HepG2 (cell line): ENCODE results near the gene RABGAP1. TPM values are rescaled to one million over a fixed set of nuclear protein-coding genes. Genes with fewer than 3 reads are reported as not detected.

ENCODE experiments used
- ATAC-seq: fragments of 200-7000 bp; cut with Tn5 transposase; 3 replicates; pipeline ENCODE4 v1.9.1; 2020; ENCODE audit warnings: mild to moderate bottlenecking, moderate library complexity
- BruUV-seq: library from RNA; stranded (reverse); fragments of 400-500 nt; replicated peaks from 2 replicates; lab custom pipeline; 2021; lab: Mats Ljungman, UMichigan
- CTCF ChIA-PET: fragments of 300-600 bp; formaldehyde crosslinking; extraction: SDS; loops from one replicate; lab custom pipeline; 2021; ENCODE audit warnings: low total read pairs, inconsistent platforms, low intra/inter-chr PET ratio; lab: Yijun Ruan, JAX
- POLR2A ChIA-PET: fragments of 350-600 bp; sonication (Branson Sonifier 250); formaldehyde crosslinking; loops from one replicate; lab custom pipeline; 2020; ENCODE audit warnings: antibody characterized with exemption, inconsistent platforms; lab: Yijun Ruan, JAX
- DNase-seq: peaks from one replicate; pipeline ENCODE4 v3.0.0-alpha.2; 2015; ENCODE audit warnings: low spot score
- FAIRE-seq: peaks from 3 replicates; lab custom pipeline; 2011; peaks lifted over from hg19 to GRCh38; lab: Jason Lieb, UNC
- H2AFZ ChIP-seq: one replicate; pipeline ENCODE4 v1.6.1; 2011; ENCODE audit warnings: low read length, inconsistent platforms
- H3K27ac ChIP-seq: fragments of 300-600 bp; 3 replicates; pipeline ENCODE4 v1.8.0; 2011; ENCODE audit warnings: mixed run types, mild to moderate bottlenecking, mixed read lengths, low read length, inconsistent platforms; ENCODE audit not compliant: insufficient read depth; ENCODE audit errors: extremely low read length
- H3K27me3 ChIP-seq, 2 experiments: fragments of 200-600 bp in 1 of 2; 2 replicates in 1 of 2; 3 replicates in 1 of 2; pipeline versions ENCODE4 v1.6.0 to v1.8.0; 2011; ENCODE audit warnings: low read length in 2 of 2, mild to moderate bottlenecking in 2 of 2, moderate library complexity in 2 of 2, inconsistent platforms in 1 of 2; ENCODE audit not compliant: insufficient read depth in 2 of 2, control insufficient read depth in 1 of 2
- H3K36me3 ChIP-seq, 2 experiments: fragments of 200-600 bp in 1 of 2; replicated peaks in 1 of 2; 2 replicates in 1 of 2; 3 replicates in 1 of 2; pipeline versions ENCODE4 v1.5.1 to v1.8.0; 2011; ENCODE audit warnings: low read length in 2 of 2, inconsistent platforms in 1 of 2; ENCODE audit not compliant: insufficient read depth in 2 of 2, control insufficient read depth in 1 of 2
- H3K4me1 ChIP-seq: 2 replicates; pipeline ENCODE4 v1.5.1; 2012; ENCODE audit warnings: low read length, inconsistent platforms; ENCODE audit not compliant: insufficient read depth
- H3K4me2 ChIP-seq: 2 replicates; pipeline ENCODE4 v1.6.0; 2011; ENCODE audit warnings: low read depth, low read length, inconsistent platforms
- H3K4me3 ChIP-seq, 3 experiments: fragments of 200-600 bp in 1 of 3; sonication (generic), shearing (Covaris generic) in 1 of 3; replicated peaks in 1 of 3; 2 replicates each; pipeline ENCODE4 v1.5.1; 2011 to 2016; ENCODE audit warnings: low read length in 3 of 3, inconsistent platforms in 2 of 3, low read depth in 2 of 3, mild to moderate bottlenecking in 2 of 3, control low read depth in 1 of 3, mixed read lengths in 1 of 3; ENCODE audit not compliant: insufficient read depth in 1 of 3
- H3K79me2 ChIP-seq: one replicate; pipeline ENCODE4 v1.6.1; 2011; ENCODE audit warnings: low read length, inconsistent platforms; ENCODE audit not compliant: insufficient read depth
- H3K9ac ChIP-seq: 2 replicates; pipeline ENCODE4 v1.6.0; 2011; ENCODE audit warnings: mild to moderate bottlenecking, low read depth, low read length, inconsistent platforms; ENCODE audit not compliant: insufficient read depth
- H3K9me3 ChIP-seq: 2 replicates; pipeline ENCODE4 v1.5.1; 2012; ENCODE audit warnings: mild to moderate bottlenecking, low read length
- H4K20me1 ChIP-seq: 2 replicates; pipeline ENCODE4 v1.6.0; 2011; ENCODE audit warnings: inconsistent platforms, mild to moderate bottlenecking, low read length, moderate library complexity; ENCODE audit not compliant: insufficient read depth
- CEBPB ChIP-seq: IDR thresholded peaks from 2 replicates; pipeline ENCODE4 v1.6.1; 2011; ENCODE audit warnings: low read depth, low read length, improper control_type of control experiment, borderline replicate concordance
- FOSL1 ChIP-seq: sonication (generic); formaldehyde crosslinking; IDR thresholded peaks from 2 replicates; pipeline ENCODE4 v1.9.0; 2021; ENCODE audit warnings: missing genetic modification reagents, borderline replicate concordance
- GATA4 ChIP-seq: sonication (generic); IDR thresholded peaks from 2 replicates; pipeline ENCODE4 v1.6.1; 2016; ENCODE audit warnings: antibody characterized with exemption, low read depth, borderline replicate concordance
- MAF1 ChIP-seq: sonication (generic); formaldehyde crosslinking; IDR thresholded peaks from 2 replicates; pipeline ENCODE4 v1.5.0; 2020; ENCODE audit warnings: missing genetic modification reagents, borderline replicate concordance
- NBN ChIP-seq: fragments of 450-650 bp; conservative IDR thresholded peaks from 2 replicates; pipeline ENCODE4 v1.6.1; 2017
- NCOA2 ChIP-seq: sonication (generic); formaldehyde crosslinking; IDR thresholded peaks from 2 replicates; pipeline ENCODE4 v1.8.0; 2022; ENCODE audit warnings: inconsistent platforms
- RAD21 ChIP-seq: fragments of 450-650 bp; formaldehyde crosslinking; IDR thresholded peaks from 2 replicates; pipeline ENCODE4 v1.5.0; 2020; ENCODE audit warnings: mild to moderate bottlenecking
- ZNF629 ChIP-seq: sonication (generic); formaldehyde crosslinking; conservative IDR thresholded peaks from 2 replicates; pipeline ENCODE4 v1.5.0; 2020; ENCODE audit warnings: missing genetic modification reagents
- ZNF7 ChIP-seq: IDR thresholded peaks from 2 replicates; pipeline ENCODE4 v1.6.1; 2016; ENCODE audit warnings: missing biosample characterization, missing genetic modification reagents
- WGBS: methylation state at CpG from one replicate; pipeline ENCODE4 v1.1.6; 2017; ENCODE audit warnings: low lambda C conversion rate; 5-methylcytosine and 5-hydroxymethylcytosine counted together
- in situ Hi-C: cut with HindIII; loops from 2 replicates; pipeline ENCODE4 v1.10.0; 2017; ENCODE audit warnings: low pct_unique_long_range_greater_than_20kb; ENCODE audit not compliant: extremely low pct_ligation_motif_present
- intact Hi-C: fragments of 100-400 bp; cut with micrococcal nuclease; formaldehyde crosslinking; loops from one replicate; pipeline ENCODE4 v1.10.0; 2022; ENCODE audit not compliant: unreplicated experiment
- polyA plus RNA-seq, 8 experiments: library from polyadenylated mRNA; depleted of rRNA in 3 of 8; stranded (reverse) in 7 of 8; unstranded in 1 of 8; fragments of >200 nt; fragmentation: Illumina TruSeq in 4 of 8; extraction: Trizol in 4 of 8; gene quantifications; 2 replicates each; pipeline versions ENCODE4 v1.2.1 to v1.2.3, GENCODE V29; 2011 to 2016; ENCODE audit warnings: low read depth in 4 of 8, missing spikeins in 1 of 8, mixed read lengths in 1 of 8; ENCODE audit not compliant: insufficient read depth in 1 of 8
- total RNA-seq, 5 experiments: library from RNA; depleted of rRNA; stranded (reverse); fragments of >200 nt; fragmentation: Illumina TruSeq; extraction: Trizol; gene quantifications; 2 replicates each; pipeline ENCODE4 v1.2.3, GENCODE V29; 2016; ENCODE audit warnings: low read depth in 1 of 5
- TF ChIP-seq, protein P1 (sequence below): sonication (generic); formaldehyde crosslinking; IDR thresholded peaks from 2 replicates; pipeline ENCODE4 v1.9.0; 2021; ENCODE audit warnings: missing genetic modification reagents, borderline replicate concordance
- TF ChIP-seq, protein P2 (sequence below): sonication (generic); formaldehyde crosslinking; IDR thresholded peaks from 2 replicates; pipeline ENCODE4 v1.4.0; 2020; ENCODE audit warnings: mild to moderate bottlenecking, missing genetic modification reagents
- TF ChIP-seq, protein P3 (sequence below): sonication (generic); formaldehyde crosslinking; conservative IDR thresholded peaks from 2 replicates; pipeline ENCODE4 v1.4.0; 2020; ENCODE audit warnings: missing genetic modification reagents

The RABGAP1 gene
- total and polyA plus RNA-seq, 2 of the 13 experiments (the other 11 are each of a cell fraction or from before 2014, with no cell fraction given), result 19.1 to 19.3 TPM

DNA sequence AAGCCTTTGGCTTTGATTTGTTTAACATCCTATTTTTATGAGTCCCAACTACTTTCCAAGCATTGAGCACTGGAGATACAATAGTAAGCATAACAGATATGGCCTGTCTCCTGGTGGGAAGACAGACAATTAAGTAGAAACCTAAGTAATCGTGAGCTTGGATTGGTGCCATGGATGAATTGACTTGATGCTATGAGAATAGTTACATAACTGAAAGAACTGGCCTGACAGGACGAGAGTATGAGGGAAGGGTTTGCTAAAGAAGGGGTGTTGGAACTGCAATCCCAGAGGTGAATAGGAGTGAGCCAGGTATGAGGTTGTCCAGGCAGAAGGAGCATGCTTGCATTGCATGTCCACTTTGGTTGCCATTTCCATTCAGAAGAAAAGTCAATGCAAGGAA lies 145.1 kb downstream of the RABGAP1 start:
- ChIA-PET CTCF (no interaction called here), POLR2A (interaction anchor here (0.8 kb wide), 1 partner anchor 16 kb away, joined by 3 read pairs; no protein-coding TSS in a partner anchor)
- no peak overlapping the region for H3K27ac ChIP-seq
- H3K4me3 ChIP-seq, result no peak overlapping the region
- no peaks in the 10 kb centered on the region for H4K20me1 ChIP-seq
- H3K9ac ChIP-seq, result no peak overlapping the region
- H3K4me2 ChIP-seq, result no peak overlapping the region
- TF ChIP-seq NCOA2 (no peak), ZNF7 (CRISPR knock-in tag) (no peak), ZNF629 (CRISPR knock-in tag) (no peak), FOSL1 (no peak), CEBPB (no peak), NBN (no peak), GATA4 (no peak), MAF1 (CRISPR knock-in tag) (no peak), RAD21 (no peak)
- TF ChIP-seq, protein P1, sequence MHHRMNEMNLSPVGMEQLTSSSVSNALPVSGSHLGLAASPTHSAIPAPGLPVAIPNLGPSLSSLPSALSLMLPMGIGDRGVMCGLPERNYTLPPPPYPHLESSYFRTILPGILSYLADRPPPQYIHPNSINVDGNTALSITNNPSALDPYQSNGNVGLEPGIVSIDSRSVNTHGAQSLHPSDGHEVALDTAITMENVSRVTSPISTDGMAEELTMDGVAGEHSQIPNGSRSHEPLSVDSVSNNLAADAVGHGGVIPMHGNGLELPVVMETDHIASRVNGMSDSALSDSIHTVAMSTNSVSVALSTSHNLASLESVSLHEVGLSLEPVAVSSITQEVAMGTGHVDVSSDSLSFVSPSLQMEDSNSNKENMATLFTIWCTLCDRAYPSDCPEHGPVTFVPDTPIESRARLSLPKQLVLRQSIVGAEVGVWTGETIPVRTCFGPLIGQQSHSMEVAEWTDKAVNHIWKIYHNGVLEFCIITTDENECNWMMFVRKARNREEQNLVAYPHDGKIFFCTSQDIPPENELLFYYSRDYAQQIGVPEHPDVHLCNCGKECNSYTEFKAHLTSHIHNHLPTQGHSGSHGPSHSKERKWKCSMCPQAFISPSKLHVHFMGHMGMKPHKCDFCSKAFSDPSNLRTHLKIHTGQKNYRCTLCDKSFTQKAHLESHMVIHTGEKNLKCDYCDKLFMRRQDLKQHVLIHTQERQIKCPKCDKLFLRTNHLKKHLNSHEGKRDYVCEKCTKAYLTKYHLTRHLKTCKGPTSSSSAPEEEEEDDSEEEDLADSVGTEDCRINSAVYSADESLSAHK, result no peak
- TF ChIP-seq, protein P2, sequence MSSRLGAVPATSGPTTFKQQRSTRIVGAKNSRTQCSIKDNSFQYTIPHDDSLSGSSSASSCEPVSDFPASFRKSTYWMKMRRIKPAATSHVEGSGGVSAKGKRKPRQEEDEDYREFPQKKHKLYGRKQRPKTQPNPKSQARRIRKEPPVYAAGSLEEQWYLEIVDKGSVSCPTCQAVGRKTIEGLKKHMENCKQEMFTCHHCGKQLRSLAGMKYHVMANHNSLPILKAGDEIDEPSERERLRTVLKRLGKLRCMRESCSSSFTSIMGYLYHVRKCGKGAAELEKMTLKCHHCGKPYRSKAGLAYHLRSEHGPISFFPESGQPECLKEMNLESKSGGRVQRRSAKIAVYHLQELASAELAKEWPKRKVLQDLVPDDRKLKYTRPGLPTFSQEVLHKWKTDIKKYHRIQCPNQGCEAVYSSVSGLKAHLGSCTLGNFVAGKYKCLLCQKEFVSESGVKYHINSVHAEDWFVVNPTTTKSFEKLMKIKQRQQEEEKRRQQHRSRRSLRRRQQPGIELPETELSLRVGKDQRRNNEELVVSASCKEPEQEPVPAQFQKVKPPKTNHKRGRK (CRISPR knock-in tag), result no peak
- TF ChIP-seq, protein P3, sequence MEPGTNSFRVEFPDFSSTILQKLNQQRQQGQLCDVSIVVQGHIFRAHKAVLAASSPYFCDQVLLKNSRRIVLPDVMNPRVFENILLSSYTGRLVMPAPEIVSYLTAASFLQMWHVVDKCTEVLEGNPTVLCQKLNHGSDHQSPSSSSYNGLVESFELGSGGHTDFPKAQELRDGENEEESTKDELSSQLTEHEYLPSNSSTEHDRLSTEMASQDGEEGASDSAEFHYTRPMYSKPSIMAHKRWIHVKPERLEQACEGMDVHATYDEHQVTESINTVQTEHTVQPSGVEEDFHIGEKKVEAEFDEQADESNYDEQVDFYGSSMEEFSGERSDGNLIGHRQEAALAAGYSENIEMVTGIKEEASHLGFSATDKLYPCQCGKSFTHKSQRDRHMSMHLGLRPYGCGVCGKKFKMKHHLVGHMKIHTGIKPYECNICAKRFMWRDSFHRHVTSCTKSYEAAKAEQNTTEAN (CRISPR knock-in tag), result no peak
- H3K4me1 ChIP-seq, result peaks cover 43% of the 10 kb centered on the region
- peaks cover 12 to 37% of the 10 kb centered on the region in 2 experiments; a peak in 4 of 5 replicates for H3K36me3 ChIP-seq
- 93% methylated on average over 2 of the region's 2 CpGs for WGBS
- FAIRE-seq, result no peak
- no peak overlapping the region for H2AFZ ChIP-seq
- H3K79me2 ChIP-seq, result no peaks in the 10 kb centered on the region
- no TSS peak for BruUV-seq
- no peak for ATAC-seq
- no peak for DNase-seq
- in situ Hi-C loops (no loop called here), intact Hi-C loops (loop anchor here (10.0 kb wide), 1 partner anchor 239 kb away; no protein-coding TSS in a partner anchor)
- no peaks in the 10 kb centered on the region for H3K27me3 ChIP-seq
- no peaks in the 10 kb centered on the region for H3K9me3 ChIP-seq
